T-helper 22 cell (primary cell): ENCODE data around the gene SNPH.

Source experiments
- DNase-seq: peaks from one replicate; pipeline ENCODE4 v3.0.0-alpha.2; 2020; ENCODE audit warnings: low read depth

Gene SNPH

GRCh38 chr20:1323830-1324597, 57.9 kb downstream of the SNPH start:
- DNase-seq = no peak

DNA sequence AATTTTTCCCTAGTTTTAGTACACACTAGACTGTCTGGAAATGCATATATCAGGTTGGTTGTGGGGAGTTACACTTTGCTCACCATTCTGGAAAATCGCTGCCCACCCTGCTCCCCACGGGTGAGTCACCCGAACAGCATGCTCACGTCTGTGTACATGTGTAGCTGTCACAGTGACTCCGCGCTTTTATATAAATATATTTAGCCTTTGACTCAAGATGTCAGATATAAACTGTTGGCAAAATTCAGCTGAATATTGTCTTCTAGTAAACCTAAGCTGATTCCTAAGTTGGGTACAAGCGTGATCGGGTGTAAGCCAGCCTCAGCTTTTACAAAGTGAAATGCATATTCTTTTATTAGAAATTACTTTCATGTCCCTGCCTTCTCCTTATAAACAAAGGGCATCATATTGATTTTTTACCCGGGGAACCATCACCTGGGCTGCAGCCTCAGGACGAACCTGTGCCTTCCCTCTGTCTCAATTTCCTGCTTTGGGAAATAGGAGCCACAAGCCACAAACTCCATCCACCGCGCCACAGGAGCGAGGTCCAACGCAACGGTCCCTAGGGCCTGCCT, 58.6 kb downstream of the SNPH start:
- no peak for DNase-seq

- peak; percentile 97 for DNase-seq
Measured at GRCh38 chr20:1325173-1326030, 59.3 kb downstream of the SNPH start.

GRCh38 chr20:1326031-1326930, 60.2 kb downstream of the SNPH start:
- no peak for DNase-seq

- DNase-seq = no peak
Measured at GRCh38 chr20:1327241-1327653, 61.2 kb downstream of the SNPH start.

GRCh38 chr20:1327827-1328679, 62.0 kb downstream of the SNPH start:
- no peak for DNase-seq

- no peak for DNase-seq
Measured at GRCh38 chr20:1328680-1329330, 62.7 kb downstream of the SNPH start, which contains the start of gene SDCBP2. Gene SDCBP2 (minus strand): TSS chr20:1329139. CDS start chr20:1320416, 8,723 bp downstream.

DNA sequence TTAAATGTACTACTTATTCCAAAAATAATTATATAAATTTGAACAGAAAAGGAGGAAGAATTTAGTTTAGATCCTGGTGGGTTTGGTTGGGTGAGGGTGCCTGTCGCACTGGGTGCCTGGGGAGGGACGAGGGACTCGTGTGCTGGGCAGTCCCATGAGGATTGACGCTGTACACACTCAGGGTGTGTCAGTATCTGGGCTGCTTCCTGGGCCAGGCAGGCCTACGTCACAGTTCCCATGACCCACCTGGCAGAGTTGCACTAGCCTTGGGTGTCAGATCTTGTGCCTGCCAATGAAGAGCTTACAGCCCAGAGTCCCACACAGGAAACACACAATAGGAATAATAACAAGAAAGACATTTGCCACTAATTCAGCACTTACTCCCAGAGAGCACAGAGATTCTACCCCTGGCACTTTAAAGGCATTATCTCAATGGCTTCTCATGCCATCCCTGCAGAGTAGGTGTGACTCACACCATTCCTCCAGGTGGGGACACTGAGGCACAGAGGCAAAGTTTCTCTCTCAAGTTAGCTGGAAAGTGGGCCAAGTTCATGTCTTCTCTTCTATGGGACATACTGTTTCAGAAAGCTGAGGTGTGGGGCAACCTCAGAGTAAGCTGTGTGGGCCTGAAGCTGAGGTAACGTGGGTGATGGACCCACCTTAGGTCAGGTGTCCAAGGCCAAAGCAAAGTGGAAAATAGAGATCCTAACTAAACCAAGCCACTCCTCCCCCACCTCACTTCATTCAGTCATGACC, 64.2 kb downstream of the SNPH start:
- DNase-seq = no peak

DNA sequence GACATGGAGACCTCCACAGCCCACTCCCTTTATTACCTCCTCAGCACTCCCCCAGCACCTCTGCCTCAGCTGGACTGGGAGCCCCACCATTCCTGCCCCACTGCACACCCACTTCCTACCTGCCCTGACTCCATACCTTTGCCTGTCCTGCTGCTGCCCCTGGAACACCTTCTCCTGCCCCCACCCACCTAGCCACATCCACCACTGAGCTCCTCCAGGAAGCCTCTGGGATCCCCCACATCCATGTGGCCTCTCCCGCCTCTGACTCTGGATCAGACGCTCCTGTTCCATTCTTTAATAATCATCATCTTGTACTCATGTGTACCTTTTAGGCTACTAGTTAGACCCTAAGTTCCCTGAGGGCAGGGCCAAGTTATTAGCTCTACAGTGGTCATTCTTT, 65.0 kb downstream of the SNPH start:
- no peak for DNase-seq

DNA sequence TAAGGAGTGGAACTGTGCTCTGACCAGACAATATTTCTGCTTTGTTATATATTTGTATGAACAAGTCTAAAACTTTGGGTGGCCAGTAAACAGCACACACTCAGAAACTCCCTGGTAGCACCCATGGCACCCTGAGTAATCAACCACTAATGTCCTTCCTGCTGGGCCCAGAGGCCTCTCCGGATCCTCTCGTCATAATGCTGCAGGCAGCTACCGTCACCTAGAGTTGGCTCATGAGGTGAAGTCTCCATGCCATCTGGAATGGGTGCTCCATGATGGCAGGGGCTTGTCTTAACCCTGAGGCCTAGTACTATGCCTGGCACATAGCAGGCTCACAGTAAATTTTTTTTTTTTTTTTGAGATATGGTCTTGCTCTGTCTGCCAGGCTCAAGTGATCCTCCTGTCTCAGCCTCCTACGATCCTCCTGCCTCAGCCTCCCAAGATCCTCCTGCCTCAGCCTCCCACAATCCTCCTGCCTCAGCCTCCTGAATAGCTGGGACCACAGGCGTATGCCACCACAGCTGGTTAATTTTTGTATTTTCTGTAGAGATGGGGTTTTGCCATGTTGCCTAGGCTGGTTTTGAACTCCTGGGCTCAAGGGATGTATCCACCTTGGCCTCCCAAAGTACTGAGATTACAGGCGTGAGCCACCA, 65.8 kb downstream of the SNPH start:
- no peak for DNase-seq

- no peak for DNase-seq
Measured at GRCh38 chr20:1332749-1333300, 66.7 kb downstream of the SNPH start.

DNA sequence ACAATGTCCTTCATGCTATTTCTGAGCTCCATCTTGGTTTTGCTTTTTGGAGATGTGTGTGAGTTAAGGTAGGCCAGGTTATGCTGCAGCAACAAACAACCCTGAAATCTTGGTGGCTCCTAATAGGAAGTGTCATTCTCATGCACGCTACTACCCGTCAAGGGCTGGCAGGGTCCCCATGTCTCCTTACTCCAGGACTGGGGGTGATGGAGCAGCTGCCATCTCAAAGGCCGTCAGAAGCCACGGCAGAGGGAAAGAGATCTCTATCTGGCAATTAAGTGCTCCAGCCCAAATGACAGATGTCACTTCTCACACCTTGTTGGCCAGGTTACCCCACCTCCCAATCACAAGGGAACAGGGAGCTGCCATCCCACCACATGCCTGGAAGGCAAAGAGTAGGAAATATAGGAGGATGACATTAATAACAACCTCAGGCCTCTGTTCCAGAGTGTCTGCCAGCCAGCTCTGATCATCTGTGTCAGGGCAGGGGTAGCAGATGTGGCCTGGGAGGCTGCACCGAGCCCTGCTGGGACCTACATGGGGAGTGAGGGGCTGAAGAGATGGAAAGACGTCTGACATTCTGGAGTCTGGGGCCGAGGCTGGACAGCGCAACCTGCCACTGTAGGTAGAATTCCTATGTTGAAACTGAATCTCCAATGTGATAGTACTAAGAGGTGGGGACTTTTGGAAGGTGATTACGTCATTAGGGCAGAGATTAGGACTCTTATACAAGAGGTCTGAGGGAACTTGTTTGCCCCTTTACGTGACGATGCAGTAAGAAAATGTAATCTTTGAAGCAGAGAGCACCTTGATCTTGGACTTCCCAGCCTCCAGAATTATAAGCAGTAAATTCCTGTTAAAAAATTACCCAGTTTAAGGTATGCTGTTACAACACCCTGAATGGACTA, 67.6 kb downstream of the SNPH start:
- no peak for DNase-seq

DNA sequence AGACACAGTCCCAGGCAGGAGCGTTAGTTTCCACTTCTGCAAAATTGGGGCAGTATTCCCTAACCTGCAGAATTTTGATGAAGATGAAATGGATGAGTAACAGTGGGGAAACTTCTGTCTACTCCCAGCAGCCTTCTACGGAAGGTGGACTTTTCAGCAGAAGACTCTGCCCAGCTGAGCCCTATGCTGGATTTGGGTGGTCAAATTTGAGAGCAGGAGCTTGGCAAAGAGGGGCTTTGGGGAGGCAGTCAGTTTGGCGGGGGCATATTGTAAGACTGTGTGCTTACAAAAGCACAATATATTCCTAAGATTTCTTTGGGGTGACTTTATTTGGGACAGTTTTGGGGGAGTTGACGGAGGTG, 68.3 kb downstream of the SNPH start:
- DNase-seq = no peak

- no peak for DNase-seq
Measured at GRCh38 chr20:1334761-1335160, 68.7 kb downstream of the SNPH start.

DNA sequence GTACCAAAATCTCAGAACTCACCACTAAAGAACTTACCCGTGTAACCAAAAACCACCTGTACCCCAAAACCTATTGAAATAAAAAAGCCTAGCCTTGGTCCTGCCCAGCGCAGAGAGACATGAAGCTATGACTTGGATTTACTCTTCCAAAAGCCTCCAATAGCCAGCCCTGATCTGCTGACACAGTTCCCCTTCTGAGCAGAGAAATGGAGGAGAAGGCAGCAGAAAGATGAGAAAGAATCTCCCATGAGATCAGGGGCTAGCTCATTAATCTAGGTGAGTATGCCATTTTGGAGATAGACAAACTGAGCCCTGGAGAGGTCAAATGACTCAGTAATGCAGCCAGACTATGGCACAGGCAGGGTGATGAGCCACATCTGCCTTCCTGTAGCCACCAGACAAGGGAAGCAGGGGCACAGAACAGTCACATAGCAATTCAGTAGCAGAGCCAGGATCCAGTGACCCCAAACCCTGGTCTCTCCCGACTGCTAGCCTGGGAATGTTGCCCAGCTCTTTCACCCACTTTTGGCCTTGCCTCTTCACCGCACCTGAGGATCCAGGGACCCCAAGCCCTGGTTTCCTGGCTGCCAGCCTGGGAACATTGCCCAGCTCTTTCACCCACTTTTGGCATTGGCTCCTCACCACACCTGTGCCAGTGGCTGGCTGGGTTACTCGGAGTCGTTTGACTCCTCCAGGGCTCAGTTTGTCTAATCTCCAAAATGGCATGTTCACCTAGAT, 70.0 kb downstream of the SNPH start:
- no peak for DNase-seq

DNA sequence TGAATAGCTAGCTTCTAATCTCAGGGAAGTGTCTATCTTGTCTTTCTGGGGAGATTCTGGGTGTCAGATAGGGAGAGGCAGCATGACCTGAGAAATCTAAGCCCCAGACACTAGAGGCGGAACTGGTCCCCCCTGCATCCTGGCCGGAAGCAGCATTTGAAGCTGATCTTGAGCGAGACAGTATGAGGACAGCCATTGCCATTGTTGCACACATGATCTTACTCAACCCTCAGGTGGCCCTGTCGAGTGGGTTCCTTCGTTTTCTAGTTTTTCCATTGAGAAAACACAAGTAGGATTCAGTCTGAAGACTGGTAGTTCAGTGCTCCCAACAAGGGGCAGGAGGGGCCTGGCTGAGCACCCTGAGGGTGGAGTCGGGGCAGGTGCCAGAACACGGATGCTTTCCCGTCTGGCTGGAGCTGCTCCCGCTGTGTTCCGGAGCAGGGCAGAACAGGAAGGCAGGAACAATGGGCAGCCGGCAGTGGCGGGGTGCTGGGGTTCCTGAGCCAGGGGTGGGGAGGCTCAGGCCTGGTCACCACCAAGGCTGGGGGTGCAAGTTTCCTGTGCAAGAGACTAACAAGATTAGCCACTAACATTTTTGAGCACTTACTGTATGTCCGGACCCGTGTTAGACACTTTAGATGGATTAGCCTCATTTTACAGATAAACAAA, 70.7 kb downstream of the SNPH start:
- DNase-seq = no peak
